NB4 (cell line): ENCODE measurements around the gene C10orf95.

Source experiments
- DNase-seq: peaks from one replicate; pipeline ENCODE4 v3.0.0; 2010; ENCODE audit warnings: low read depth
- H3K4me3 ChIP-seq: one replicate; pipeline ENCODE4 v1.5.1; 2011; ENCODE audit warnings: mild to moderate bottlenecking, low read depth, low read length, moderate library complexity
- CTCF ChIP-seq: IDR thresholded peaks from one replicate; pipeline ENCODE4 v1.5.1; 2012; ENCODE audit warnings: low read depth, low read length
- MAX ChIP-seq: IDR thresholded peaks from 2 replicates; pipeline ENCODE4 v1.6.1; 2011; ENCODE audit warnings: low read depth, low read length
- MYC ChIP-seq: IDR thresholded peaks from 2 replicates; pipeline ENCODE4 v1.6.1; 2011; ENCODE audit warnings: low read depth, low read length
- POLR2A ChIP-seq: IDR thresholded peaks from 2 replicates; pipeline ENCODE4 v1.6.1; 2011; ENCODE audit warnings: mild to moderate bottlenecking; ENCODE audit not compliant: insufficient read length; ENCODE audit errors: extremely low read depth

C10orf95 gene

GRCh38 chr10:102400598-102401341, 50.6 kb downstream of the C10orf95 start:
- no peak for TF ChIP-seq MAX
- TF ChIP-seq POLR2A, result no peak
- no peak for TF ChIP-seq MYC
- TF ChIP-seq CTCF, result no peak
- DNase-seq, result no peak
- no peak overlapping the region for H3K4me3 ChIP-seq

- TF ChIP-seq POLR2A, result no peak
- no peak for TF ChIP-seq CTCF
- no peak for TF ChIP-seq MYC
- TF ChIP-seq MAX, result no peak
- DNase-seq, result no peak
- no peak overlapping the region for H3K4me3 ChIP-seq
These were observed 51.3 kb downstream of the C10orf95 start for GRCh38 chr10:102400076-102400475.
